K562 (cell line): Measurements from ENCODE around the gene AZGP1. TPM values are rescaled to one million over a fixed set of nuclear protein-coding genes. Genes with fewer than 3 reads are reported as not detected.
A peak's percentile ranks its signal among the peaks of the same experiment; 100 is the strongest.

Source experiments
- ATAC-seq: fragments of 200-7000 bp; cut with Tn5 transposase; 3 replicates; pipeline ENCODE4 v1.9.1; 2020; ENCODE audit warnings: moderate library complexity
- BruUV-seq: library from RNA; stranded (reverse); fragments of 400-500 nt; replicated peaks from 2 replicates; lab custom pipeline; 2021; lab: Mats Ljungman, UMichigan
- CTCF ChIA-PET: fragments of 300-600 bp; formaldehyde crosslinking; extraction: SDS; loops from one replicate; lab custom pipeline; 2021; ENCODE audit warnings: low intra/inter-chr PET ratio; lab: Yijun Ruan, JAX
- POLR2A ChIA-PET: fragments of 300-600, 350-650 bp; sonication (Branson Sonifier 250); formaldehyde crosslinking; extraction: SDS; loops from one replicate; lab custom pipeline; 2021; ENCODE audit warnings: antibody characterized with exemption, inconsistent platforms; lab: Yijun Ruan, JAX
- DNase-seq, 4 experiments: peaks; one replicate each; pipeline versions ENCODE4 v3.0.0 to v3.0.0-alpha.2; 2011 to 2018; ENCODE audit warnings: low spot score in 3 of 4, mixed read lengths in 3 of 4; ENCODE audit errors: extremely low read depth in 1 of 4
- FAIRE-seq: peaks from 2 replicates; lab custom pipeline; 2011; peaks lifted over from hg19 to GRCh38; lab: Jason Lieb, UNC
- H2AFZ ChIP-seq: 2 replicates; pipeline ENCODE4 v1.6.0; 2011; ENCODE audit warnings: low read depth, low read length, control low read depth, inconsistent platforms
- H3K27ac ChIP-seq: fragments of 200-600 bp; 3 replicates; pipeline ENCODE4 v1.8.0; 2011; ENCODE audit warnings: low read depth, mild to moderate bottlenecking, control low read depth, inconsistent platforms, low read length, moderate library complexity, mixed read lengths; ENCODE audit errors: extremely low read depth
- H3K27me3 ChIP-seq, 2 experiments: fragments of 300-600 bp in 1 of 2; 2 replicates in 1 of 2; 3 replicates in 1 of 2; pipeline versions ENCODE4 v1.6.0 to v1.8.0; 2011; ENCODE audit warnings: inconsistent platforms in 2 of 2, low read length in 2 of 2, mild to moderate bottlenecking in 1 of 2, mixed read lengths in 1 of 2, moderate library complexity in 1 of 2; ENCODE audit not compliant: control insufficient read depth in 2 of 2, insufficient read depth in 2 of 2
- H3K36me3 ChIP-seq: fragments of 300-600 bp; 3 replicates; pipeline ENCODE4 v1.8.0; 2011; ENCODE audit warnings: mild to moderate bottlenecking, low read length, inconsistent platforms; ENCODE audit not compliant: control insufficient read depth, insufficient read depth
- H3K4me1 ChIP-seq, 2 experiments: fragments of 200-600 bp in 1 of 2; replicated peaks in 1 of 2; 2 replicates in 1 of 2; 3 replicates in 1 of 2; pipeline versions ENCODE4 v1.5.1 to v1.8.0; 2011; ENCODE audit warnings: inconsistent platforms in 2 of 2, low read length in 2 of 2, mild to moderate bottlenecking in 1 of 2, mixed read lengths in 1 of 2, moderate library complexity in 1 of 2; ENCODE audit not compliant: control insufficient read depth in 2 of 2, insufficient read depth in 2 of 2
- H3K4me2 ChIP-seq: 2 replicates; pipeline ENCODE4 v1.6.1; 2011; ENCODE audit warnings: low read length, control low read depth, inconsistent platforms, mixed read lengths; ENCODE audit not compliant: insufficient read depth
- H3K4me3 ChIP-seq: fragments of 200-600 bp; sonication (generic), shearing (Covaris generic); 2 replicates; pipeline ENCODE4 v1.5.1; 2016; ENCODE audit warnings: control low read depth, inconsistent platforms
- H3K79me2 ChIP-seq: fragments of 200-600 bp; 3 replicates; pipeline ENCODE4 v1.8.0; 2011; ENCODE audit warnings: low read length, inconsistent platforms; ENCODE audit not compliant: control insufficient read depth, insufficient read depth
- H3K9ac ChIP-seq, 2 experiments: 2 replicates each; pipeline versions ENCODE4 v1.6.0 to v1.6.1; 2011; ENCODE audit warnings: low read depth in 2 of 2, low read length in 2 of 2, control low read depth in 1 of 2, inconsistent platforms in 1 of 2, mild to moderate bottlenecking in 1 of 2, mixed read lengths in 1 of 2; ENCODE audit not compliant: insufficient read depth in 1 of 2
- H3K9me1 ChIP-seq: one replicate; pipeline ENCODE4 v1.6.0; 2011; ENCODE audit warnings: inconsistent platforms, mild to moderate bottlenecking, low read length, moderate library complexity; ENCODE audit not compliant: control insufficient read depth, insufficient read depth
- H3K9me3 ChIP-seq: replicated peaks from 2 replicates; pipeline ENCODE4 v1.5.1; 2011; ENCODE audit warnings: low read depth, low read length, inconsistent platforms; ENCODE audit not compliant: control insufficient read depth, insufficient read depth
- H4K20me1 ChIP-seq: replicated peaks from 2 replicates; pipeline ENCODE4 v1.6.1; 2011; ENCODE audit warnings: low read length, inconsistent platforms, mixed read lengths; ENCODE audit not compliant: control insufficient read depth, insufficient read depth
- ARHGAP35 ChIP-seq: fragments of 450-650 bp; IDR thresholded peaks from 2 replicates; pipeline ENCODE4 v1.6.1; 2018; ENCODE audit not compliant: partially characterized antibody
- ARID1B ChIP-seq: fragments of 450-650 bp; IDR thresholded peaks from 2 replicates; pipeline ENCODE4 v1.6.1; 2016; ENCODE audit warnings: antibody characterized with exemption, mild to moderate bottlenecking, inconsistent platforms
- E2F3 ChIP-seq: fragments of 250-450 bp; sonication (Bioruptor Pico); IDR thresholded peaks from 2 replicates; pipeline ENCODE4 v1.4.0; 2020; ENCODE audit warnings: mild to moderate bottlenecking
- GATAD2A ChIP-seq: fragments of 450-650 bp; IDR thresholded peaks from 2 replicates; pipeline ENCODE4 v1.6.1; 2017
- HIVEP1 ChIP-seq: fragments of 250-450 bp; sonication (Bioruptor Pico); IDR thresholded peaks from 2 replicates; pipeline ENCODE4 v1.4.0; 2020; ENCODE audit warnings: mild to moderate bottlenecking
- HNRNPLL ChIP-seq: fragments of 200-400 bp; formaldehyde crosslinking; IDR thresholded peaks from 2 replicates; pipeline ENCODE4 v1.6.1; 2017; ENCODE audit warnings: low read length, low read depth, mild to moderate bottlenecking; ENCODE audit not compliant: poor library complexity, severe bottlenecking
- KAT7 ChIP-seq: sonication (generic); formaldehyde crosslinking; IDR thresholded peaks from 2 replicates; pipeline ENCODE4 v1.8.0; 2022; ENCODE audit warnings: missing genetic modification reagents, mild to moderate bottlenecking, borderline replicate concordance
- NCOA6 ChIP-seq: fragments of 450-650 bp; IDR thresholded peaks from 2 replicates; pipeline ENCODE4 v1.6.1; 2017; ENCODE audit warnings: mild to moderate bottlenecking
- NR3C1 ChIP-seq: sonication (generic); formaldehyde crosslinking; IDR thresholded peaks from 2 replicates; pipeline ENCODE4 v1.8.1; 2022; ENCODE audit warnings: missing genetic modification reagents
- RFX7 ChIP-seq: fragments of 250-450 bp; sonication (Bioruptor Pico); IDR thresholded peaks from 2 replicates; pipeline ENCODE4 v1.5.1; 2021; ENCODE audit warnings: mild to moderate bottlenecking
- SMARCA4 ChIP-seq: fragments of 450-650 bp; IDR thresholded peaks from 2 replicates; pipeline ENCODE4 v1.6.1; 2016
- TCF15 ChIP-seq: fragments of 250-450 bp; sonication (Bioruptor Pico); IDR thresholded peaks from 2 replicates; pipeline ENCODE4 v1.8.0; 2022; ENCODE audit warnings: moderate library complexity, mild to moderate bottlenecking, inconsistent platforms
- WHSC1 ChIP-seq: IDR thresholded peaks from one replicate; pipeline ENCODE4 v1.6.1; 2012; ENCODE audit warnings: low read length, control low read depth, inconsistent platforms
- ZNF24 ChIP-seq: fragments of 450-650 bp; IDR thresholded peaks from 2 replicates; pipeline ENCODE4 v1.6.1; 2016
- ZNF277 ChIP-seq: fragments of 250-450 bp; sonication (Bioruptor Pico); IDR thresholded peaks from 2 replicates; pipeline ENCODE4 v1.8.0; 2022; ENCODE audit warnings: inconsistent platforms, mild to moderate bottlenecking, moderate library complexity, borderline replicate concordance
- ZNF764 ChIP-seq: fragments of 250-450 bp; sonication (Bioruptor Pico); IDR thresholded peaks from 2 replicates; pipeline ENCODE4 v1.4.0; 2020; ENCODE audit warnings: low read depth, mild to moderate bottlenecking, moderate library complexity
- WGBS: fragments of 100-300 bp; shearing (Covaris generic); methylation state at CpG from one replicate; pipeline ENCODE4 v1.1.6; 2016; ENCODE audit warnings: low coverage, mixed read lengths; ENCODE audit not compliant: insufficient coverage; ENCODE audit errors: missing lambda C conversion rate; 5-methylcytosine and 5-hydroxymethylcytosine counted together
- in situ Hi-C: fragments of 300-500 bp; cut with MboI; formaldehyde crosslinking; loops from 4 replicates; pipeline ENCODE4 v1.15.0; 2018; ENCODE audit warnings: inconsistent platforms, mixed read lengths
- intact Hi-C: fragments of 100-400 bp; cut with micrococcal nuclease; formaldehyde crosslinking; loops from 2 replicates; pipeline ENCODE4 v1.14.2; 2022
- polyA plus RNA-seq, 8 experiments: library from polyadenylated mRNA; depleted of rRNA in 4 of 8; stranded (reverse) in 5 of 8; unstranded in 3 of 8; fragments of >200 nt; fragmentation: Nextera tagmentation in 2 of 8; fragmentation: Illumina TruSeq in 1 of 8; extraction: Ambion mirVana in 2 of 8; extraction: Trizol in 1 of 8; gene quantifications; 2 replicates each; pipeline versions ENCODE4 v1.2.1 to v1.2.3, GENCODE V29; 2011 to 2014; ENCODE audit warnings: inconsistent platforms in 1 of 8, missing spikeins in 1 of 8
- total RNA-seq, 7 experiments: library from RNA; depleted of rRNA in 6 of 7; stranded (reverse); fragments of >200 nt in 6 of 7; fragmentation: Illumina TruSeq in 2 of 7; extraction: Trizol in 2 of 7; gene quantifications; 2 replicates each; pipeline versions ENCODE4 v1.2.1 to v1.2.3, GENCODE V29; 2011 to 2021; ENCODE audit warnings: low replicate concordance in 1 of 7

Gene AZGP1
- total and polyA plus RNA-seq, 9 of the 15 experiments (the other 6 are each of a cell fraction or from before 2014, with no cell fraction given), result 0.18 to 0.53 TPM; not detected in 7

- no TSS peak for BruUV-seq
- CTCF ChIA-PET, result no interaction called here
- 12% methylated on average over 3 of the region's 3 CpGs for WGBS
These were observed 45.5 kb downstream of the AZGP1 start for GRCh38 chr7:99930376-99930775.

More at GRCh38 chr7:99930376-99930775, 45.5 kb downstream of the AZGP1 start:
- H3K27me3 ChIP-seq, result peaks cover 6 to 22% of the 10 kb centered on the region in 2 experiments; a peak in 3 of 5 replicates
- no peaks in the 10 kb centered on the region for H3K79me2 ChIP-seq
- no peaks in the 10 kb centered on the region for H3K9me3 ChIP-seq
- H3K4me2 ChIP-seq, result no peak overlapping the region
- H3K9me1 ChIP-seq, result no peaks in the 10 kb centered on the region
- intact Hi-C loops, result no loop called here
- no peak for DNase-seq
- in situ Hi-C loops, result no loop called here
- no peak overlapping the region for H3K4me3 ChIP-seq
- H4K20me1 ChIP-seq, result no peaks in the 10 kb centered on the region
- no peak for FAIRE-seq
- no peak overlapping the region for H3K27ac ChIP-seq
- TF ChIP-seq NCOA6 (no peak), SMARCA4 (no peak), ZNF24 (no peak), HNRNPLL (no peak), GATAD2A (no peak), ZNF764 (CRISPR knock-in tag) (no peak), E2F3 (CRISPR knock-in tag) (no peak), WHSC1 (no peak), RFX7 (CRISPR knock-in tag) (no peak), ZNF277 (no peak), HIVEP1 (CRISPR knock-in tag) (no peak), TCF15 (CRISPR knock-in tag) (no peak), NR3C1 (CRISPR knock-in tag) (no peak), ARID1B (no peak), ARHGAP35 (no peak), KAT7 (no peak)
- peaks cover 9 to 10% of the 10 kb centered on the region in 2 experiments; a peak in 4 of 5 replicates for H3K4me1 ChIP-seq
- POLR2A ChIA-PET, result interaction anchor here (0.8 to 1.2 kb wide), 2 partner anchors 11 to 32 kb away, joined by 3 to 5 read pairs; partner anchors contain the start of gene TRIM4
- 0 out of 2 replicates have a peak overlapping the region, but pooled peaks have one; percentile 3 for H2AFZ ChIP-seq
- ATAC-seq, result no peak
- no peak overlapping the region for H3K9ac ChIP-seq
- H3K36me3 ChIP-seq, result no peaks in the 10 kb centered on the region
